ENCODE data around the gene NPM1.
A peak's percentile ranks its signal among the peaks of the same experiment; 100 is the strongest.

Gene NPM1

DNA sequence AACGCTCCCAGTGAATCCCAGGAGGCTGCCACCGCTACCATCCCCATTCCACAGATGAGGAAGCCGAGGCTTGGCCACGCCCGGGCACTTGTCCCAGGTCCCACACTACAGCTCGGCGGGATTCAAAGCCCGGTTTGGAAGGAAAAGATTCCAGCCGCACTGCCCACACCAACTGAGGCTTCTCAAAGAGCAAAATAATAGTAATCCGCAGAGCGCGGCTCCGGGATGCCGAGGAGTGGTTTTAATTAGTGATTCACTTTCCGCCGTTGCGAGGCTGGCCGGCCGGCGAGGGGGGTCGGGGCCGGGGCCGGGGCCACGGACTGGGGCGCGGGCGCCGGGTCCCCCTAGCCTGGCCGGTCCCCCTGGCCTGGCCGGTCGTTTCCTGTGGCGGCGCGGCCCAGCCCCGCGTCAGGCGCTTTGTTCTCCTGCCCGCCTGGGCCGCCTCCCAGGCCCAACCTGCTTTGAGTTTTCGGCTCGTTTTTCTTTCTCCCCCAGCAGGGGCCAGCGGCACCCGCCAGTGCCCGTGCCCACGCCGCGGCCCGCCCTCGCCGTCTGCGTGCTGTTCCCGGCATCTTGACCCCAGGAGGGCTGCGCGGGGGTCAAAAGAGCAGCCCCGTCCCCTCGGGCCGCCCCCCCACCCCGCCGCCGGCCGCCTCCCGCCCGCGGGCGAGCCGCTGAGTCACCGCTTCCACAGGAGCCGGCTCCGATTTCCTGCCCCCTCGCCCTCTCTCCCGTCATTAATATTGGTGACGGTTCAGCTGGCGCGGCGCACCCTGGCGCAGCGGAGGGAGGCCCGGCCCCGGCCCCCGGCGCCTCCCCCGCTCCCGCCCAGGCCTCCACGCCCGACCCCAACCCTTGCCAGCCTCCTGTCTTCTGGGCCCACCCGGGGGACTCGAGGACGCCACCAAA lies 63.0 kb downstream of the NPM1 start:
- TF ChIP-seq FOXM1 (IDR thresholded peaks at IDR 0.05; ENCODE audit: borderline replicate concordance, low read depth), result no peak
- TF ChIP-seq, protein P1, sequence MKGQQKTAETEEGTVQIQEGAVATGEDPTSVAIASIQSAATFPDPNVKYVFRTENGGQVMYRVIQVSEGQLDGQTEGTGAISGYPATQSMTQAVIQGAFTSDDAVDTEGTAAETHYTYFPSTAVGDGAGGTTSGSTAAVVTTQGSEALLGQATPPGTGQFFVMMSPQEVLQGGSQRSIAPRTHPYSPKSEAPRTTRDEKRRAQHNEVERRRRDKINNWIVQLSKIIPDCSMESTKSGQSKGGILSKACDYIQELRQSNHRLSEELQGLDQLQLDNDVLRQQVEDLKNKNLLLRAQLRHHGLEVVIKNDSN (IDR thresholded peaks at IDR 0.05), result 0 out of 2 replicates have a peak, but pooled peaks have one; percentile 35
- peak; percentile 60; the same call in 1 of the 2 replicates for TF ChIP-seq TEAD4 (IDR thresholded peaks at IDR 0.05)
- peak; percentile 30; the same call in 1 of the 2 replicates for TF ChIP-seq YY1 (IDR thresholded peaks at IDR 0.05; ENCODE audit: low read depth)
- TF ChIP-seq ZBTB7A (IDR thresholded peaks at IDR 0.05; ENCODE audit: low read depth), result peak; percentile 71; the same call in 1 of the 2 replicates
- TF ChIP-seq, protein P2, sequence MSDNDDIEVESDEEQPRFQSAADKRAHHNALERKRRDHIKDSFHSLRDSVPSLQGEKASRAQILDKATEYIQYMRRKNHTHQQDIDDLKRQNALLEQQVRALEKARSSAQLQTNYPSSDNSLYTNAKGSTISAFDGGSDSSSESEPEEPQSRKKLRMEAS (IDR thresholded peaks at IDR 0.05), result peak; percentile 8; the same call in 1 of the 2 replicates
- TF ChIP-seq CREB1 (IDR thresholded peaks at IDR 0.05; ENCODE audit: low read depth), result no peak
- peak; percentile 84 for TF ChIP-seq EGR1 (IDR thresholded peaks at IDR 0.05)
- no peak; the same call in 1 of the 2 replicates for TF ChIP-seq TAF1 (IDR thresholded peaks at IDR 0.05; ENCODE audit: low read depth)
- TF ChIP-seq RAD21 (IDR thresholded peaks at IDR 0.05; ENCODE audit: low read depth), result no peak
- TF ChIP-seq EP300 (IDR thresholded peaks at IDR 0.05; ENCODE audit: borderline replicate concordance), result no peak; the same call in none of the 2 replicates
- no peak; the same call in 1 of the 2 replicates for TF ChIP-seq NFIC (IDR thresholded peaks at IDR 0.05)
- TF ChIP-seq, protein P3, sequence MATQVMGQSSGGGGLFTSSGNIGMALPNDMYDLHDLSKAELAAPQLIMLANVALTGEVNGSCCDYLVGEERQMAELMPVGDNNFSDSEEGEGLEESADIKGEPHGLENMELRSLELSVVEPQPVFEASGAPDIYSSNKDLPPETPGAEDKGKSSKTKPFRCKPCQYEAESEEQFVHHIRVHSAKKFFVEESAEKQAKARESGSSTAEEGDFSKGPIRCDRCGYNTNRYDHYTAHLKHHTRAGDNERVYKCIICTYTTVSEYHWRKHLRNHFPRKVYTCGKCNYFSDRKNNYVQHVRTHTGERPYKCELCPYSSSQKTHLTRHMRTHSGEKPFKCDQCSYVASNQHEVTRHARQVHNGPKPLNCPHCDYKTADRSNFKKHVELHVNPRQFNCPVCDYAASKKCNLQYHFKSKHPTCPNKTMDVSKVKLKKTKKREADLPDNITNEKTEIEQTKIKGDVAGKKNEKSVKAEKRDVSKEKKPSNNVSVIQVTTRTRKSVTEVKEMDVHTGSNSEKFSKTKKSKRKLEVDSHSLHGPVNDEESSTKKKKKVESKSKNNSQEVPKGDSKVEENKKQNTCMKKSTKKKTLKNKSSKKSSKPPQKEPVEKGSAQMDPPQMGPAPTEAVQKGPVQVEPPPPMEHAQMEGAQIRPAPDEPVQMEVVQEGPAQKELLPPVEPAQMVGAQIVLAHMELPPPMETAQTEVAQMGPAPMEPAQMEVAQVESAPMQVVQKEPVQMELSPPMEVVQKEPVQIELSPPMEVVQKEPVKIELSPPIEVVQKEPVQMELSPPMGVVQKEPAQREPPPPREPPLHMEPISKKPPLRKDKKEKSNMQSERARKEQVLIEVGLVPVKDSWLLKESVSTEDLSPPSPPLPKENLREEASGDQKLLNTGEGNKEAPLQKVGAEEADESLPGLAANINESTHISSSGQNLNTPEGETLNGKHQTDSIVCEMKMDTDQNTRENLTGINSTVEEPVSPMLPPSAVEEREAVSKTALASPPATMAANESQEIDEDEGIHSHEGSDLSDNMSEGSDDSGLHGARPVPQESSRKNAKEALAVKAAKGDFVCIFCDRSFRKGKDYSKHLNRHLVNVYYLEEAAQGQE (IDR thresholded peaks at IDR 0.05; ENCODE audit: low read depth), result no peak
- TF ChIP-seq TCF12 (IDR thresholded peaks at IDR 0.05; ENCODE audit: low read depth), result peak; percentile 75
- no peak for TF ChIP-seq CEBPB (IDR thresholded peaks at IDR 0.05)

DNA sequence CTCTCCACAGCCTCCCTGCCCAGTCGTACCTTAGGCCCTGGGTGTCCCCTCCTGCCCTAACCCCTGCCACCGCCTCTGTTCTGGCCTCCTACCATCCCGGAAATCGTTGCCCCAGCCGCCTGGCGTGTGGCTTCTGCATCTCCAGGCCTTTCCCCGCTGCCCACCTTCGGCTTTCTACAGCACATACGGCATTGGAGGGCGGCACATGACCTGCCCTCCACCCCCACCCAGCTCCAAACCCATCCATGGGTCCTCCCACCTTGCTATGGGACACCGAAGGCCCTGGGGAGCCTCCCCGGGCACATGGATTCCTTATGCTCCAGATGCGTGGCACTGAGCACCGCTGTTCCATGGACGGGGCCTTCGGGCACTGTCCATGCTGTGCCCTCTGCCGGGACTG lies 63.8 kb downstream of the NPM1 start:
- no peak for TF ChIP-seq EP300 (IDR thresholded peaks at IDR 0.05; ENCODE audit: borderline replicate concordance)
- TF ChIP-seq, protein P3 (IDR thresholded peaks at IDR 0.05; ENCODE audit: low read depth), result no peak
- TF ChIP-seq CREB1 (IDR thresholded peaks at IDR 0.05; ENCODE audit: low read depth), result no peak
- TF ChIP-seq NFIC (IDR thresholded peaks at IDR 0.05), result no peak
- TF ChIP-seq, protein P1 (IDR thresholded peaks at IDR 0.05), result no peak
- TF ChIP-seq, protein P2 (IDR thresholded peaks at IDR 0.05), result no peak
- TF ChIP-seq RAD21 (IDR thresholded peaks at IDR 0.05; ENCODE audit: low read depth), result no peak

DNA sequence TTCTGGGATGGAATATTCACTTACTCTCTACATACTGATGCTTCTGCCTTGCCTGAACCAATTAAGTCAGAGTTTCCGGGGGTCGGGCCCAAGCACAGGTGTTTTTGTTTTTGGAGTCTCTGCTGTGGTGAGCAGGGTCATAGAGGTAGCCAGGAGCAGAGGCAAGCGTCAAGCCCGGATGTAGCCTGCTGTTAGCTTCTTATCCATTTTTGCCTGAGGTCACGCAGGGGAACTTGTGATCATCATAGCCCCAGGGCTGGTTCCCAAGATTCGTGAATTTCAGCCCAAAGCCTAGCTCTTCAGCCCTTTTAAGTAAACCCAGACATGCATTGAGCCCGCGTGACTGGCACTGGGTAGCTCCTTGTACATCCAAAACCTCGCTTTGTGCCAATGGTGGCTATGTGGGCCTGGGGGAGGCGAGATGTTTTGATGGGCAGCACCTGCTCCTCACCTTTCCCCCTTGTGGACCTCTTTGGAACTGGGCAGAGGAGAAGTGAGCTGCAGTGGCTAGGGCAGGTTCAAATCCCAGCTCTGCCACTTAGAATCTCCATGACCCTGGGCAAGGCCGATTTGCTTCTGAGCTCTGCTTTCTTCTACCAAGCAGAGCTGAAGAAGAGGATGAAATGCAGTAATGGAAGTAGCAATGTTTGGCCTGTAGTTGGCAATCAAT lies 65.5 kb downstream of the NPM1 start:
- TF ChIP-seq RAD21 (IDR thresholded peaks at IDR 0.05; ENCODE audit: low read depth) (no peak), NFIC (IDR thresholded peaks at IDR 0.05) (no peak)

DNA sequence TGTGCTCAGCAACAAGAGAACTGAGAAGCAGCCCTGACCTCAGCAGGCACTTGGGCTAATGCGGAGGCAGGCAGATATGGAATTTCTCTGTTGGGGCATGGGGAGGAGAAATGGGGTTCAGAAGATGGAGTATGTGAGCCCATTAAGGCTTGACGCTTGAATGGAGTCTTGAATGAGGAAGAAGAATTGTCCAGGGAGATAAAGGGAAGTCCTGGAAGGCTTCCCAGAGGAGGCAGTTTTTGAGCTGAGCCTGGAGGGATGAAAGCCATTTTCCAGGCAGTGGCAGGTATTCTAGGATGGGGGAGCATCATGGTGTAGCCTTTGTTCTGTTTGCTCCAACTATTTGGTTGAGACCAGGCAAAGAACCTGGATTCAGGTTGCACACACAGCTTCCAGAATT lies 66.3 kb downstream of the NPM1 start:
- TF ChIP-seq CREB1 (IDR thresholded peaks at IDR 0.05; ENCODE audit: low read depth), result no peak
- TF ChIP-seq EP300 (IDR thresholded peaks at IDR 0.05; ENCODE audit: borderline replicate concordance), result no peak
- TF ChIP-seq ZBTB7A (IDR thresholded peaks at IDR 0.05; ENCODE audit: low read depth), result no peak
- TF ChIP-seq, protein P3 (IDR thresholded peaks at IDR 0.05; ENCODE audit: low read depth), result no peak
- no peak for TF ChIP-seq TCF12 (IDR thresholded peaks at IDR 0.05; ENCODE audit: low read depth)
